A673 (cell line): Measurements from ENCODE around the gene LHFPL6.

Experiments used
- CTCF ChIP-seq: fragments of 300-800, 200-600 bp; sonication (generic); conservative IDR thresholded peaks from 2 replicates; pipeline ENCODE4 v1.5.1; 2017; ENCODE audit warnings: low read depth, mild to moderate bottlenecking, antibody characterized with exemption, low read length, moderate library complexity, mixed read lengths
- EZH2 ChIP-seq: fragments of 200-600 bp; sonication (generic); IDR thresholded peaks from 2 replicates; pipeline ENCODE4 v1.6.1; 2017; ENCODE audit warnings: borderline replicate concordance, low read depth, mild to moderate bottlenecking, mixed read lengths, antibody characterized with exemption, low read length; ENCODE audit not compliant: poor library complexity, severe bottlenecking

- TF ChIP-seq CTCF (no peak), EZH2 (no peak)
Observed at GRCh38 chr13:39486758-39487157, 116.2 kb downstream of the LHFPL6 start.
